GM18951 (cell line): ENCODE results near the gene MTUS2.

ENCODE experiments used
- POLR2A ChIP-seq: IDR thresholded peaks from 4 replicates; pipeline ENCODE4 v1.6.1; 2011; ENCODE audit warnings: mild to moderate bottlenecking; ENCODE audit not compliant: insufficient read length, insufficient read depth; ENCODE audit errors: extremely low read depth
- in situ Hi-C: fragments of 300-500 bp; cut with MboI; formaldehyde crosslinking; loops from one replicate; pipeline ENCODE4 v1.12.0; 2022; ENCODE audit warnings: low sequenced_read_pairs, mixed read lengths, inconsistent platforms; ENCODE audit not compliant: unreplicated experiment

Gene MTUS2

DNA sequence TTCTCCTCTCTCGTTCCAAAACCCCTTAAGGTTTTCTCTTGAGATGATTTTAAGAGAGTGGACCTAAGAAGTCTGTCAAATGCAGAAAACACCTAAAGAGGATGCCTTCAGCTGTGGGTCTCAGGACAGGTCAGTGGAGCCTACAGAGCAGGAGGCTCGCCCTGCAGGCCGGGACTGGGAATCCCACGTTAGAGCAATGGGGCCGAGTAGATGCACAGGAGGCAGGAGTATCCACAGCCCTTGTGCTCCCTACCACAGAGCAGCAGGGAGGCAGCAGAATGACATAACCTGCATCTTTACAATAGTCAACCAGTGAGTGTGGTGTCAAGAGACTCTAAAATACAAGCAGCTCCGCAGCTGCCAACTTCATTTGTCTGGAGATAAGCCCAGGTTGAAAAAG is 229.4 kb downstream of the MTUS2 start:
- in situ Hi-C loops: no loop called here
- TF ChIP-seq POLR2A: no peak

- no peak for TF ChIP-seq POLR2A
- in situ Hi-C loops: no loop called here
These were observed 230.6 kb downstream of the MTUS2 start for GRCh38 chr13:29050719-29051118.

DNA sequence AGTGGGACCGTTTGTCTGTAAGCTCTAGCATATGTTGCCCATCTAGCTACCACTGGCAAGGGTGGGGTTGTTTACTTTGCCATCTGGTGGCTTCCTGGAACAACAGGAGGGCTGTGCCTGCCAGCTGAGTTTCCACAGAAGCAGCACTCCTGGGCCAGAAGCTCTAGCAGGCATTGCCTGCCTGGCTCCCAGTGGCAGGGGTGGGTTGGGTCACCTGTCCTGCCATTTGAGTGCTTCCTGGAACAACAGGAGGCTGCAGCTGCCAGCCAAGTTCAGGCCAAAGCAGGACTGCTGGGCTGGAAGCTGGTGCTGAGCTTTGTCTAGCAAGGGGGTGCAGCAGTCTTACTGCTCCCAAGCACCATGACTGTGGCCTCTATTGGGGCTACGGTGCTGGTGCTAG is 239.7 kb downstream of the MTUS2 start:
- in situ Hi-C loops: no loop called here
- TF ChIP-seq POLR2A: no peak

DNA sequence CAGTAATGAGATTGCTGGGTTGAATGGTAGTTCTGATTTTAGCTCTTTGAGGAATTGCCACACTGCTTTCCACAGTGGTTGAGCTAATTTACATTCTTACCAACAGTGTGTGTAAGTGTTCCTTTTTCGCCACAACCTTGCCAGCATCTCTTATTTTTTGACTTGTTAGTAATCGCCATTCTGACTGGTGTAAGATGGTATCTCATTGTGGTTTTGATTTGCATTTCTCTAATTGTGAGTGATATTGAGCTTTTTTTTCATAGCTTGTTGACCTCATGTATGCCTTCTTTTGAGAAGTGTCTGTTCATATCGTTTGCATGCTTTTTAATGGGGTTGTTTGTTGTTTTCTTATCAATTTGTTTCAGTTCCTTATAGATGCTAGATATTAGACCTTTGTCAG is 245.0 kb downstream of the MTUS2 start:
- no peak for TF ChIP-seq POLR2A
- in situ Hi-C loops: no loop called here

DNA sequence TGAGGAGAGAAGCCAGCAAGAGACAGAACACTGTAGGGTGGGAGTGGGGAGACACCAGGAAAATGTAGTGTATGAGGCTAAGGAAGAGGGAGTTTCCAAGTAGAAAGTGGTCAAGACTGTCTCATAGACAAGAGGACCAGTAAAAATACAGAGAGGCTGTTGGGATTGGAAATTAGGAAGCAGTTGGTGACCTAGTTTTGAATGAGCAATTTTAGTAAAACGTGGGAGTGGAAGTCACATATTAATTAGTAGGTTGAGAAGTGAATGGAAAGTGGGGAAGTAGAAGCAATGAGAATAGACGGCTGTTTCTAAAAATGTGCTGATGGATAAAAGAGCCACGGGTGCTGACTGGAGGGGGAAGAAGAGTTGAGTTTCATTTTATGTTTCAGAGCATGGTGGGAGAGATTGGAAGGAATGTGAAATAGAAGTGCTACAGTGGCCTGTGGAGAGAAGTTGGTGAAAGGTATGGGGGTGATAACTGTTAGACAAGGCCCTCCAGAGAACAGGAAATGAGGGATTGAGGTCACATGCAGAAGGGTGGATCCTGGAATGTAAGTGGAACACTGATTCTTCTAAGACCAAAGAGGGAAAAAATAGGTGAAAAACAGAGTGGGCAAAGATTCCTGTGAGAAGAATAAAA is 247.3 kb downstream of the MTUS2 start:
- in situ Hi-C loops: no loop called here

DNA sequence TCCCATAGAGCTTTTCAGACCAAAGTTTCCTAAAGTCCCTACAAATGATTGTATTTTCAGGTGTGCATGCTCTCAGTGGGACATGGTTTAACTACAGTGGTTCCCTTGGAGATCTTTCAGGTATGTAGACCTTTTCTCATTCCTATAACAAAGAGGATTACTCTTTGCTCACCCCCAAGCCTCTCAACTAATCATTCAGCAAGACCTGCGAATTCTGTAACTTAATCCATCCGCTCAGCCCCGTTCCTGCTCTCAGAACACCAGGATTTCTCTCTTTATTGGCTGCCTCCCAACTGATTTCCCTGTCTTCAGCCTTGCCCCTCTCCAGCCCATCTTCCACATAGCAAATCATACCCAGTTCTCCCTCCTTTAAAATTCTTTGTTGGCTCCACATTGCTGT is 253.6 kb downstream of the MTUS2 start:
- in situ Hi-C loops: loop anchor here (10.0 kb wide), 1 partner anchor 291 kb away; no protein-coding TSS in a partner anchor
- no peak for TF ChIP-seq POLR2A

More for the DNA sequence above, 247.3 kb downstream of the MTUS2 start:
- TF ChIP-seq POLR2A: no peak

DNA sequence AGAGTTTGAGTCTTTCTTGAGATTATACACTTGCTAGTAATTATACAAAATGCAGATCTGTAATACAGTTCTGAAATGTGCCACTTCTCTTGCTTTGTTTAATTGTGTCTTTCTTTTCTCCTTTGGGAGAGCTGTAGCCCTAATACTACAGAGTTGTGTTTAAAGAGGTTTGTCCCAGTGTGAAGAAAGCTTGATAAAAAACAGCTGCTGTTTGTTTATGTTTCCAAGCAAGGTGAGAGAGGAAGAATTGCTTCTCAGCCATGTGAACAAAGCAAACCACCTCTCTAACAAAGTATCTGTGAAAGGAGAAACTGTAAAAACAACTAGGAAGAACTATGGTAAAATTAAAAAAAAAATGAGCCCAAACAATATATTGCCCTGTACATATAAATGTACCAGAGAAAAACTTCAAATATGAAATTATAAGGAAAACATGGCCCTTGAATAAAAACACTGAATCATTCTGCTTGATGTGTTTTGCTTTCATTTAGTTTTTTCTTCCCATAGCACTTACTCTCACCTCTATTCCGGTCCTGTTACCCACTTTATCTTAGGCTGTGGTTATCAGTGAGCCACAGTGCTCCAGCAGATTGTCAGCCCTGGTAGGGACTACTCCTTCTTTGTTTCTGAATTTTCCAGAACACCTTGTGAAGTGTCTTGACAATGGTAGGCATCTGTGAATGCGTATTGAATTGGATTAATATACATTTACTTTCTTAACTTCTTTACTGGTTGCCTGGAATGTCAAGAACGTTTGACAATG is 257.1 kb downstream of the MTUS2 start:
- no peak for TF ChIP-seq POLR2A
- in situ Hi-C loops: loop anchor here (10.0 kb wide), 1 partner anchor 288 kb away; no protein-coding TSS in a partner anchor

DNA sequence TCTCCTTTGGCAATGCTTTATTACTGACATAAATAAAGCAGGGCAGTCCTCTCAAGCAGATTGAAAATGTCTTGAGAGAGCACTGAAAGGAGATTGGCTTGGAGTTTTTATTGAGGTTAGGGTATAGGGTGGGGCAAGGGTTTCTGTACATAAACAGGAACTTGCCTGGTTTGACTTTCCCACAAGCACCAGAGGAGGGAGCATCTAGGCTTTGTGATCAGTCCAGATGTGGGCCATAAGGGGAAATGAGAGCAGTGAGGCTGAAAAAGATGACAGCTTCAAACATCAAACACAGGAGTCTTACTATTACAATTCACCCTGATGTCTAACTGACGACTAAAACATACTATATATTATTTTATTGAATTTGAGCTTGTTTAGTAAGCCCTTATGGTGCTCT is 260.9 kb downstream of the MTUS2 start:
- TF ChIP-seq POLR2A: no peak
- in situ Hi-C loops: no loop called here

DNA sequence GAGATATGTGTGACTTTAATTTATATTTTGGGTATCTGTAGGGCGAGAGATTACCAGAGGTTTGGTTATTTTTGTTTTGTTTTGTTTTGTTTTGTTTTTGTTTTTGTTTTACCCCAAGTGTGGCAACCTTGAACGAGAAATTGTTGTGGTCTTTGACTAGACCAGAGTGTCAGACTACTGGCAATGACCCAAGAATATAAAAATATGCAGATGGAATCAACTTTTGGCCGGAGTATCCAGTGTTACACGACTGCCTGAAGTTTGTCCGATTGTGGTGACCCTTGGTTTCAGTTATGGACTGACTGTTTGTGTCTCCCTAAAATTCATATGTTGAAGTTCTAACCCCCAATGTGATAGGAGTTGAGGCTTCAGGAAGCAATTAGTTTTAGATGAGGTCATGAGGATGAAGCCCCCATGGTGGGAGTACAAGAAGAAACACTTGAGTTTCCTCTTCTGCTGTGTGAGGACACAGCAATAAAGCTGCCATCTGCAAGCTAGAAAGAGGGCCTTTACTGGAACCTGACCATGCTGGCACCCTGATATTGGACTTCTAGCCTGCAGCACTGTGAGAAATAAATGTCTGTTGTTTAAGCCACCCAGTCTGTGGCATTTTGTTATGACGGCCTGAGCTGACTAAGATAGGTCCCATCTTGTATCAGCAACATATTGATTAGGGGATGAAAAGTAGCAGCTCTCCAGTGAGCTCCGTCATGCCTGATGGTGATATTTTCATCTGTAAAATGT is 261.7 kb downstream of the MTUS2 start:
- in situ Hi-C loops: no loop called here
- TF ChIP-seq POLR2A: no peak

DNA sequence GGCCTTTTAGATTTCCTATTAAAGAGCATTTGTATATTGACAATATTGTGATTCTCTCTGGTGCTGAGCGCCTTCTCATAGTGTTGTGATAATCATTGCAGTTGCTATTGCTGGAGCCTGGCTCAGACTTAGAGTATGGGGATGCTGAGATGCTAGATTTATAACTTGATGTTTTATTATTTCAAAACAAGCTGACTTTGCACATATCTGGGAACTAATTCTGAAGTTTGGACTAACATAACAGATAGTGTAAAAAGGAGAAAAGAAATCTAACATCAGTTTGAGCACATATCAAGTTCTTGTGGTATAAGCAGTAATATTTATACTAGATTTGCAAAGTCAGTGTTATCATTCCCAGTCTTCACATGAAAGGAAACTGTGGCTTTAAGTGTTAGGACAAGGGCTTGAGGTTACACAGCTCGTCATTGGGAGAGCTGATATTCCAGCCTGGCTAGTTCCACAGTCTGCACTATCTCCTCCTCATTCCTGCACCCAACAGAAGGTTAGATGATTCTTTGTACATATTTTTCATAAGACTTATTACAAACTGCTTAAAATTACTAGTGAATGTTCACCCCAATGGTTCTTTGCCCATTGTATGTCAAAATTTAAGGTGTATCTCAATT is 279.8 kb downstream of the MTUS2 start:
- no peak for TF ChIP-seq POLR2A
- in situ Hi-C loops: no loop called here

DNA sequence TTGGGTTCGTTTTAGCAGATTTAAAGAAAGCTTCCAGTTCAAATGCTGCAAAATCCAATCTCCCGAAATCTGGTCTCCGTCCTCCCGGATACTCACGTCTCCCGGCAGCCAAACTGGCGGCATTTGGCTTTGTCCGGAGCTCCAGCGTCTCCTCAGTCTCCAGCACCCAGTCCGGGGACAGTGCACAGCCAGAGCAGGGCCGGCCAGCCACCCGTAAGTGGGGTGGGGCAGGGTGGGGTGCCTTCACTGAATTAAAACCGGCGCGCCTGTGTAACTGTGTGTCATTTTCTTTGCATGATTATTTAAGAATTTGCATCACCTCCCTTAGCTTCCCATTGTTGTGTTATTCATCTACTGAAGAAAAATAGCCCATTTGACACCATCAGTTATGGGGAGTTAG is 280.6 kb downstream of the MTUS2 start:
- in situ Hi-C loops: no loop called here
- no peak for TF ChIP-seq POLR2A

DNA sequence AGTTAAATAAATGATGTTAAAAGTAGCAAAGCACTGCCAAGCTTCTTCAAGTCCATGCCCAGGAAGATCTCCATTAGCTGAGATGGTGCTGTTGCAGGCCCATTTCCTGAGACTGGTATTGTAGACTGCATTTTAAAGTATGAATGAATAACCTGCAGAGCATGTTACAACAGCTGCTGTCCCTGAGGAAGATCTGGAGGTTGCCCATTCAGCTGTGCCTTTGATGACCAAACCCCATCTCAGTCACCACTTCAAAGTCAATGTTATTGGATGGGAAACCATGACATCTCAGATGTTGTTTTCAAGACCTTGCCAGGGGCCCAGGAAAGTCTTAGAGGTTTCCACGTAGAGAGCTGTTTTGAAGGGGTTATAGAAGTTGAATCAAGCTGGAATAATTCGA is 281.3 kb downstream of the MTUS2 start:
- in situ Hi-C loops: no loop called here
- no peak for TF ChIP-seq POLR2A

DNA sequence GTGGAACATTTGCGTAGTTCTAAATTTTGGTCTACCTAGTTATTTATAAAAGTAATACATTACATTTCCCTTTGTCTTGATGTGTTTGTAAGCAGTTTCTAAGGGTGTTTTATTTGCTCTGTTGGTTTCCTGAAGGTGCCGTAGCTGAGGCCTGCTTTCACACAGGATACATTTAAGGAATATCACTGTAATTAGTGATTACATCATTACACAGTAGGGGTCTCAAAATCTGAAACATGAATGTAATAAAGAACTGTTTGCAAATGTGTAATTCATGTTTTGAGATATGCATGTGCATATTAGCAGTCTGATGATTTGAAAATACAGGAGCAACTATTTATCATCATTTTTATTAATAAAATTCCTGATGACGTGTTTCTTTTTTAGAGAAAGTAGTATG is 281.8 kb downstream of the MTUS2 start:
- no peak for TF ChIP-seq POLR2A
- in situ Hi-C loops: no loop called here
